Measurements from ENCODE around the gene TTC7B.

DNA sequence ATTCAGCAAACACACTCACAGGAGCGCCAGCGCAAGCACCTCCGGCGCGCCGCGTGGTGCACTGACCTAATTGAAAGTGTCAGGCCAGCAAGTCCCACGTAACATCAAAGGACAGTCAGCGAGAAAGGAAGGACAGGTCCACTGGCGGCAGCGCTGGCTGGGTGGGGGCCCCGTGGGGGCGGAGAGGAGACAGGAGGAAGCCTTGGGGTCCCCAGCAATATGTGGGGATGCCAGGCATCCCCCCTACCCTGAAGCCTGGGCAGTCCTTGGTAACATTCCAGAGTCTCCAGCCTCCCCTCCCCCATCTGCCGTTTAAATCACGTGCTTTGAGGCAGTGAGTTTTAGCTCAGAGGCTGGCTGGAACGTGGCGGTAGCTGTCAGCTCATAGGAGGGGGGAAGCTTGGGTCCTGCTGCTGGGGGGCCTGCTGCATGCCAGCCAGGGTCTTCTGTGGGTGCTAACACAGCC, 260.2 kb downstream of the TTC7B start:
- no peak for TF ChIP-seq POLR2AphosphoS5 (IDR thresholded peaks at IDR 0.05; ENCODE audit: low read depth, low read length)
- no peak for TF ChIP-seq POLR2A (IDR thresholded peaks at IDR 0.05; ENCODE audit: low read depth, low read length)
- no peak for TF ChIP-seq TAF1 (IDR thresholded peaks at IDR 0.05; ENCODE audit: borderline replicate concordance, low read depth, low read length)
